ENCODE data around the gene SKOR1. TPM values are rescaled to one million over a fixed set of nuclear protein-coding genes. Genes with fewer than 3 reads are reported as not detected.
A peak's percentile ranks its signal among the peaks of the same experiment; 100 is the strongest.

Gene SKOR1
- polyA plus RNA-seq, 1 experiment = 0.02 TPM

DNA sequence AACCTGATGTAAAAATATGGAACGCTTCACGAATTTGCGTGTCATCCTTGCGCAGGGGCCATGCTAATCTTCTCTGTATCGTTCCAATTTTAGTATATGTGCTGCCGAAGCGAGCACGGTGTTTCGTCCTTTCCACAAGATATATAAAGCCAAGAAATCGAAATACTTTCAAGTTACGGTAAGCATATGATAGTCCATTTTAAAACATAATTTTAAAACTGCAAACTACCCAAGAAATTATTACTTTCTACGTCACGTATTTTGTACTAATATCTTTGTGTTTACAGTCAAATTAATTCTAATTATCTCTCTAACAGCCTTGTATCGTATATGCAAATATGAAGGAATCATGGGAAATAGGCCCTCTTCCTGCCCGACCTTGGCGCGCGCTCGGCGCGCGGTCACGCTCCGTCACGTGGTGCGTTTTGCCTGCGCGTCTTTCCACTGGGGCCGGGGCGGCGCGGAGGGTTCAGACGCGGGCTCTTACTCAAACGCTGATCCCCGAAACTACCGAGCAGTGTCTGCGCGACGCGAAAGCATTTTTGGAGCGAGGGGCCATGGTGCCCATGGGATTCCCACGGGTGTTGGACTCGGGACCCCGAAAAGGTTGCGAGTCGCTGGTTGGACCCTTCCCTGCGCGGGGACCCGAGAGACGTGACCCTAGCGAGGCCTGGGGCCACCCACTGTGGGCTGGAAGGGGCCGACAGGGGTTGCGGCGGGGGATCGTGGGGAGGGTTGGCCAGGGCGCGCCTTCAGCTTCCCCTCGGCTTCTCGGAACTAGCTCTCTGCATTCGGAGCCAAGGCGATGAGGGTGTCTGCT, 14.8 kb downstream of the SKOR1 start, which contains the start of gene RNU6-1:
Gene RNU6-1, minus strand, starts transcription at position 117 of the 820 bp plus-strand sequence.
- peak; percentile 84 for DNase-seq (ENCODE audit: low read depth, low spot score)
- TF ChIP-seq CTCF (IDR thresholded peaks at IDR 0.05; ENCODE audit: low read depth, low read length) = no peak
- CTCF ChIA-PET = interaction anchor here (1.5 to 2.0 kb wide), 4 partner anchors 23 to 383 kb away, joined by 4 to 10 read pairs (median 8); no protein-coding TSS in a partner anchor
- POLR2A ChIA-PET = interaction anchor here (0.6 kb wide), 1 partner anchor 13 kb away, joined by 5 read pairs; no protein-coding TSS in a partner anchor
- Histone ChIP-seq H3K27me3 (ENCODE audit: control insufficient read depth, insufficient read depth, low read length) (peaks cover 17% of the 10 kb centered on the region), H3K4me3 (ENCODE audit: low read depth, low read length) (peak within 1 kb of the TSS; percentile 92), H3K27ac (ENCODE audit: low read depth, low read length) (peak within 1 kb of the TSS; percentile 85), H3K9me3 (ENCODE audit: control insufficient read depth, insufficient read depth, low read length) (peaks cover 3% of the 10 kb centered on the region; the same call in 1 of the 2 replicates)

DNA sequence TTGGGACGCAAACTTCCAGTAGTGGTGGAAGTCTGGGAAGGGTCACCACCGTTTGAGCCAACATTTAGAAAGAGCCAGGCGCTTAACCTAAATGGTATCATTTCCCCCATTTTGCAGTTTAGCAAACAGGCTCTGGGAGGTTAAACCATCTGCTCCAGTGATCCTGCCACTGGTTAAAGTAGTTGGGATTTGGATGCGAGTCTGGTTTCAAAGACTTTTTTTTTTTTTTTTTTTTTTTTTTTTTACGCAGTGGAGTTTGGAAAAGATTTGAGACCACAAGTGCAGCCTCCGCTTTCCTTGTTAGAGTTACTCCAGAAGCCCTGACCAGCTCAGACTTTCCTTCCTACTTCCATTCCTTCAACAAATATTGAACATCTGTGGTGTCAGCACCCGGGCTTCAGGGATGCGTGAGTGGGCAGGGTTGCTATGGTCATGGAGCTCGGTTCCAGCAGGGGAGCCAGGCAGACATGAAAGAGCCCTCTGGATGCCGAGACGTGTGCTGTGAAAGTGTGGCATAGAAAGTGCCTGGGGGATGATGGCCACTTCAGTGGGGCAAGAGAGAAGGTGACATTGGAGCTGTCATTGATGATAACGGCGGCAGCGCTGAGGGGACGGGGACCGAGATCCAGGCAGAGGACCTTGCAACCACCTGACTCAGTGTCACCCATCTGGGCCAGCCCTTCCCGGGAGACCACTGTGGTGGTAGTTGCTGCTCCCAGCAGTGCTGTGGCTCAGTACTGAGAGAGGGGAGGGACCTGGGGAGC, 15.6 kb downstream of the SKOR1 start:
- POLR2A ChIA-PET = no interaction called here
- no peak; the same call in 1 of the 2 replicates for TF ChIP-seq CTCF (IDR thresholded peaks at IDR 0.05; ENCODE audit: low read depth, low read length)
- peak overlapping the region; percentile 85 for H3K27ac ChIP-seq (ENCODE audit: low read depth, low read length)
- DNase-seq (ENCODE audit: low read depth, low spot score) = no peak
- no peaks in the 10 kb centered on the region; the same call in 1 of the 2 replicates for H3K9me3 ChIP-seq (ENCODE audit: control insufficient read depth, insufficient read depth, low read length)
- H3K4me3 ChIP-seq (ENCODE audit: low read depth, low read length) = peak overlapping the region; percentile 92
- CTCF ChIA-PET = interaction anchor here (0.6 to 2.0 kb wide), 6 partner anchors 23 to 384 kb away, joined by 4 to 10 read pairs (median 6); no protein-coding TSS in a partner anchor
- peaks cover 9% of the 10 kb centered on the region for H3K27me3 ChIP-seq (ENCODE audit: control insufficient read depth, insufficient read depth, low read length)

DNA sequence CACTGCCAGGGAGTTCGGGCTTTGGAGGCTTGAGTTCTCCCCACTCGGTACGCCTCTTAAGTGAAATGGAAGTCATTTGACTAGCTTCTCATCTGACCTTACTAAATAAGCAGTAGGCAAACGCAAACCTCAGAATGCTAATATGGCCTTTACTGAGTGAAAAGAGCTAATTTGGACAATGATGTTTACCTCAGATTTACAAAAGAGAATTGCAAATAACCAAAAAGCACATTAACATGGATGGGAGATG, 16.1 kb downstream of the SKOR1 start:
- peaks cover 6% of the 10 kb centered on the region for H3K27me3 ChIP-seq (ENCODE audit: control insufficient read depth, insufficient read depth, low read length)
- ChIA-PET POLR2A (no interaction called here), CTCF (interaction anchor here (0.5 to 2.0 kb wide), 7 partner anchors 22 to 466 kb away, joined by 4 to 10 read pairs (median 6); no protein-coding TSS in a partner anchor)
- TF ChIP-seq CTCF (IDR thresholded peaks at IDR 0.05; ENCODE audit: low read depth, low read length) = no peak
- no peak overlapping the region for H3K27ac ChIP-seq (ENCODE audit: low read depth, low read length)
- DNase-seq (ENCODE audit: low read depth, low spot score) = no peak
- no peaks in the 10 kb centered on the region; the same call in 1 of the 2 replicates for H3K9me3 ChIP-seq (ENCODE audit: control insufficient read depth, insufficient read depth, low read length)
- H3K4me3 ChIP-seq (ENCODE audit: low read depth, low read length) = peak overlapping the region; percentile 92

- no peak overlapping the region for H3K4me3 ChIP-seq (ENCODE audit: low read depth, low read length)
- peaks cover 3% of the 10 kb centered on the region for H3K27me3 ChIP-seq (ENCODE audit: control insufficient read depth, insufficient read depth, low read length)
- POLR2A ChIA-PET = interaction anchor here (0.7 kb wide), 1 partner anchor 721 kb away, joined by 3 read pairs; no protein-coding TSS in a partner anchor
- DNase-seq (ENCODE audit: low read depth, low spot score) = no peak
- CTCF ChIA-PET = interaction anchor here (2.2 kb wide), 1 partner anchor 312 kb away, joined by 6 read pairs; no protein-coding TSS in a partner anchor
- H3K27ac ChIP-seq (ENCODE audit: low read depth, low read length) = no peak overlapping the region
- TF ChIP-seq CTCF (IDR thresholded peaks at IDR 0.05; ENCODE audit: low read depth, low read length) = no peak
- no peaks in the 10 kb centered on the region; the same call in 1 of the 2 replicates for H3K9me3 ChIP-seq (ENCODE audit: control insufficient read depth, insufficient read depth, low read length)
These were observed 17.8 kb downstream of the SKOR1 start for GRCh38 chr15:67843092-67843501.

Measured in AG04450 (cell line).